Measurements from ENCODE around the gene KCTD4.

Gene KCTD4

GRCh38 chr13:45178349-45179162 lies 22.3 kb downstream of the KCTD4 start:
- DNase-seq (ENCODE audit: low read depth), result no peak

GRCh38 chr13:45174478-45174877 lies 26.4 kb downstream of the KCTD4 start:
- DNase-seq (ENCODE audit: low read depth), result no peak

DNA sequence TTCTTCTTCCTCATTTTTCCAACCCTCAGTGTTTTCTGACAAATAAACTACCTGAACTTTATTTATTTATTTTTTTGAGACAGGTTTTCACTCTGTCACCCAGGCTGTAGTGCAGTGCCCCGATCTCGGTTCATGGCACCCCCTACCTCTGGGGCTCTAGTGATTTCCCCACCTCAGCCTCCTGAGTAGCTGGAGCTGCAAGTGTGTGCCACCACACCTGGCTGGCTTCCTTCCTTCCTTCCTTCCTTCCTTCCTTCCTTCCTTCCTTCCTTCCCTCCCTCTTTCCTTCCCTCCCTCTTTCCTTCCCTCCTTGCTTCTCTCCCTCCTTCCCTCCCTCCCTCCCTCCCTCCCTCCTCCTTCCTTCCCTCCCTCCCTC lies 32.3 kb downstream of the KCTD4 start:
- no peak for DNase-seq (ENCODE audit: low read depth)

GRCh38 chr13:45167611-45168554 lies 33.0 kb downstream of the KCTD4 start:
- DNase-seq (ENCODE audit: low read depth), result no peak

GRCh38 chr13:45166858-45167257 lies 34.0 kb downstream of the KCTD4 start:
- no peak for DNase-seq (ENCODE audit: low read depth)

DNA sequence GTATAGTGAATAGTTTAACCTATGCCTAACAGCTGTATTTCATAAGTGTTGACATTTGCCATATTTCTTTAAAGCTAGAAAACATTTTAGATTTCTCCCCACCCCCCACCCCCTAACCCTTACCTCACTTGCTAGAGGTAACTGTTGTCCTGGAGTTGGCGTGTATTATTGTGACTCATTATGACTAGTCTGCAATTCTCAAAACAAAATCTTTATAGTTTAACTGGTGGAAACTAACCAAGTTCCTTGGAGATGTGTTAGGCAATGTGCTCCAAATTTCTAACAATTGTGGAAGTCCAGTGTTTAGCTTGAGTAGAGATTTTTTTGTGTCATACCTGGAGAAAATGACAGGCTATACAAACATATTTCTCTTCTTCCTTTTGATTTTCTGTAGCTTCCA lies 38.0 kb downstream of the KCTD4 start:
- DNase-seq (ENCODE audit: low read depth), result no peak

DNA sequence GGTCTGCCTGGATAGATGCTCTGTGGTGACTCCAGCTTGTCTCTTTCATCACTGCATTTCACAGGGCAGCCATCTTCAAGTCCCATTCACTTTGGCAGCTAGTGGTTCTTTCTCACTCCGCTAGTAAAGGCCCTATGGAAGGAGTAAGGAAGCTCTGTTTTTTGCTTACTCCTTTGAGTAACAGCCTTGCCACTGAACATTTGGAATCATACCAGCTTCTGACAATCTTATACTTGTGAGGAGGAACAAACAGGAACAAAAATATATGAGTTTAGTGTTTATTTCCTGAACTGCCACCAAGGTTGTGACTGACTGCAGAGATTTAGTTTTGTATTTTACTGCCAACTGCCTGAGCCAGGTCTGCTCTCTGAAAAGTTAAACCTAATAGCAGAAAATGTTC lies 38.7 kb downstream of the KCTD4 start:
- DNase-seq (ENCODE audit: low read depth), result no peak

DNA sequence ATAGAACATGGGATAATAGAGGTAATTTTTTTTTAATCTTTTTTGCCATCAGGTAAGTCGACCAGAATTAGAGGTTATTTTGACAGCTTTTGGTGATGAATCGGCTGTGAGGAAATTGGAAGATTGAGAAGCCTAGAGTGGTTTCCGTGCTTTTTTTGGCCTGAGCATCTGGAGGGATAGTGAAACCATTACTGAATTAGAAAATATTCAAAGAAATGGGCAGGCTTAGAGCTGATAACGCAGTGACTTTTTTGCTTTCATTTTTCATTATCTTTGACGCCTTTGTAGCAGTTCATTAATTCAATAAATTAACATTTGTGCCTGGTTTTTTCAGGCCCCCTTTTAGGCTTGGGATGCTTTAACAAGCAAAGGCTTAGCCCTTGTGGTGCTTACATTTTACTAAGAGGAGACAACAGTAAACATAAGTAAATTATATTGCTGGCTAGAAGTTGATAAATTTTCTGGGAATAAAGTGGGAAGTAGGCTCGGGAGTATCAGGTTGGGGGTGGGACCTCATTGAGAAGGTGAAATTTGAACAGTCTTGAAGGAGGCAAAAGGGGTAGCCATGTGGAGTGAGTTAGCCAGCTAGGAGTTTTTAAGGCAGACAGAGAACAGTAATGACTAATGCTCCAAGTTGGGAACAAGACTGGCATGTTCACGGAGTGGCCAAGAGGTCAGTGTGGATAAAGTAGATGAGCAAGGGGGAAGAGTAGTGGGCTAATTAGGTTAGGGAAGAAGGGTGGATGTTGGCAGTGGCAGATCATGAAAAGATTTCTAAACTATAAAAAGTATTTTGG lies 44.1 kb downstream of the KCTD4 start:
- DNase-seq (ENCODE audit: low read depth), result no peak

GRCh38 chr13:45149964-45150363 lies 50.9 kb downstream of the KCTD4 start:
- DNase-seq (ENCODE audit: low read depth), result no peak

DNA sequence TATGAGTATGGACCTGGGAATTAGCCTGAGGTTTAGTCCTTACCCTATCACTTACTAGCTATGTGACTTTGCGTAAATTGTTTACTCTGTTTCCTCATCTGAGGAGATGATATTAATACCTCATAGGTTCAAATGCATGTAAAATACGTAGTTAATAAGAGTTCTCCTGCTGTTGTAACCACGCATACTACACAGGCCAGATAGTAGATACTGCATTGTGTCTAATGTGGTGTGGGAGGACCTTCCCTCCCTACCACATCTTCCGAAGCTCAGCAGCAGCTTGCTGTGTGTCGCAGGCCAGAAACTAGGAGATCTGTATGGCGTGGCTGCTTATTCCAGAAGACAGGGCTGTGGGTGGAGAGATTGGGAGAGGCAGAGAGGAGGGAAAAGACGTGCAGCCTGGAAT lies 57.5 kb downstream of the KCTD4 start:
- DNase-seq (ENCODE audit: low read depth), result no peak
